H4 (cell line): ENCODE measurements around the gene ORM2. TPM values are rescaled to one million over a fixed set of nuclear protein-coding genes. Genes with fewer than 3 reads are reported as not detected.

Source experiments
- DNase-seq: peaks from one replicate; pipeline ENCODE4 v3.0.0-alpha.2; 2015; ENCODE audit warnings: low spot score
- total RNA-seq: library from RNA; depleted of rRNA; stranded (reverse); fragments of >200 nt; shearing (Covaris generic); gene quantifications from 2 replicates; pipeline ENCODE4 v1.2.3, GENCODE V29; 2014

ORM2 gene
- total RNA-seq, 1 experiment from 2014 or later = 0.19 TPM

GRCh38 chr9:114291886-114292590, 37.6 kb upstream of the ORM2 start:
- DNase-seq = no peak

- DNase-seq = no peak
Observed at GRCh38 chr9:114294664-114295063, 35.0 kb upstream of the ORM2 start.

GRCh38 chr9:114296338-114296737, 33.3 kb upstream of the ORM2 start:
- DNase-seq = no peak

GRCh38 chr9:114299286-114300152, 30.1 kb upstream of the ORM2 start:
- DNase-seq = no peak

GRCh38 chr9:114300153-114300845, 29.4 kb upstream of the ORM2 start:
- DNase-seq = no peak

- no peak for DNase-seq
Observed at GRCh38 chr9:114300846-114301797, 28.5 kb upstream of the ORM2 start.

- DNase-seq = no peak
Observed at GRCh38 chr9:114301798-114302565, 27.7 kb upstream of the ORM2 start.

GRCh38 chr9:114302727-114303126, 26.9 kb upstream of the ORM2 start:
- DNase-seq = no peak

GRCh38 chr9:114303571-114303970, 26.1 kb upstream of the ORM2 start:
- DNase-seq = no peak

- DNase-seq = no peak
Observed at GRCh38 chr9:114303977-114304376, 25.7 kb upstream of the ORM2 start.

- DNase-seq = no peak
Observed at GRCh38 chr9:114304416-114305188, 25.1 kb upstream of the ORM2 start.

GRCh38 chr9:114307899-114308267, 21.8 kb upstream of the ORM2 start:
- no peak for DNase-seq

- no peak for DNase-seq
Observed at GRCh38 chr9:114308361-114308950, 21.2 kb upstream of the ORM2 start.

GRCh38 chr9:114309096-114309495, 20.6 kb upstream of the ORM2 start:
- DNase-seq = no peak

- DNase-seq = no peak
Observed at GRCh38 chr9:114310471-114311450, 18.9 kb upstream of the ORM2 start.

- DNase-seq = no peak
Observed at GRCh38 chr9:114311571-114312512, 17.8 kb upstream of the ORM2 start.

GRCh38 chr9:114312513-114312875, 17.2 kb upstream of the ORM2 start:
- DNase-seq = no peak
